HCT116 (cell line): ENCODE measurements around the gene ARHGEF6. TPM values are rescaled to one million over a fixed set of nuclear protein-coding genes. Genes with fewer than 3 reads are reported as not detected.

Experiments
- total RNA-seq: library from RNA; stranded (reverse); gene quantifications from one replicate; pipeline ENCODE4 v1.2.1, GENCODE V29; 2021; ENCODE audit not compliant: unreplicated experiment

The ARHGEF6 gene
- total RNA-seq, 1 experiment from 2014 or later: 1.9 TPM

Other genes with a start within 250 kb of the ARHGEF6 start
- not detected for gene VGLL1, start 248.7 kb downstream of the ARHGEF6 start, total RNA-seq
- gene CD40LG, start 132.8 kb downstream of the ARHGEF6 start, total RNA-seq: not detected
- gene RBMX, start 99.8 kb upstream of the ARHGEF6 start, total RNA-seq: 267 TPM